Cerebellar cortex (tissue), 1 donor: ENCODE results near the gene LGR4.

Source experiments
- DNase-seq: peaks from one replicate; pipeline ENCODE4 v3.0.0-alpha.2; 2015; ENCODE audit warnings: low spot score

The LGR4 gene

GRCh38 chr11:27427183-27427980, 45.2 kb downstream of the LGR4 start:
- no peak for DNase-seq

GRCh38 chr11:27425814-27426213, 46.8 kb downstream of the LGR4 start:
- no peak for DNase-seq

- no peak for DNase-seq
Measured at GRCh38 chr11:27423125-27423524, 49.5 kb downstream of the LGR4 start.

GRCh38 chr11:27421819-27422494, 50.6 kb downstream of the LGR4 start:
- DNase-seq: no peak

GRCh38 chr11:27420722-27421572, 51.6 kb downstream of the LGR4 start:
- DNase-seq: no peak

- DNase-seq: no peak
Measured at GRCh38 chr11:27420217-27420616, 52.4 kb downstream of the LGR4 start.

- DNase-seq: no peak
Measured at GRCh38 chr11:27418356-27418755, 54.2 kb downstream of the LGR4 start.

- DNase-seq: no peak
Measured at GRCh38 chr11:27416568-27417176, 55.9 kb downstream of the LGR4 start.

GRCh38 chr11:27414644-27415043, 57.9 kb downstream of the LGR4 start:
- DNase-seq: no peak

GRCh38 chr11:27413218-27413617, 59.4 kb downstream of the LGR4 start:
- no peak for DNase-seq

GRCh38 chr11:27412192-27412691, 60.3 kb downstream of the LGR4 start:
- no peak for DNase-seq

GRCh38 chr11:27411328-27411727, 61.3 kb downstream of the LGR4 start:
- DNase-seq: no peak

GRCh38 chr11:27410272-27410671, 62.3 kb downstream of the LGR4 start:
- no peak for DNase-seq

GRCh38 chr11:27409742-27410141, 62.8 kb downstream of the LGR4 start:
- no peak for DNase-seq

- DNase-seq: no peak
Measured at GRCh38 chr11:27409049-27409448, 63.5 kb downstream of the LGR4 start.

- no peak for DNase-seq
Measured at GRCh38 chr11:27408246-27408800, 64.3 kb downstream of the LGR4 start.

GRCh38 chr11:27406498-27407354, 65.9 kb downstream of the LGR4 start:
- no peak for DNase-seq

- DNase-seq: no peak
Measured at GRCh38 chr11:27405134-27405533, 67.5 kb downstream of the LGR4 start.

GRCh38 chr11:27404427-27404826, 68.2 kb downstream of the LGR4 start:
- DNase-seq: no peak

- DNase-seq: no peak
Measured at GRCh38 chr11:27403195-27403594, 69.4 kb downstream of the LGR4 start.

GRCh38 chr11:27402450-27402849, 70.1 kb downstream of the LGR4 start:
- DNase-seq: no peak
